AG10803 (cell line): ENCODE measurements around the gene GDPD4.
A peak's percentile ranks its signal among the peaks of the same experiment; 100 is the strongest.

Experiments
- DNase-seq: peaks from one replicate; pipeline ENCODE4 v3.0.0; 2010; ENCODE audit warnings: low read depth
- H3K4me3 ChIP-seq: 2 replicates; pipeline ENCODE4 v1.5.1; 2011; ENCODE audit warnings: mild to moderate bottlenecking, low read length, control low read depth
- TF ChIP-seq, protein P1 (sequence below): conservative IDR thresholded peaks from 2 replicates; pipeline ENCODE4 v1.5.1; 2011; ENCODE audit warnings: mild to moderate bottlenecking, low read length, control low read depth, inconsistent platforms

GDPD4 gene

DNA sequence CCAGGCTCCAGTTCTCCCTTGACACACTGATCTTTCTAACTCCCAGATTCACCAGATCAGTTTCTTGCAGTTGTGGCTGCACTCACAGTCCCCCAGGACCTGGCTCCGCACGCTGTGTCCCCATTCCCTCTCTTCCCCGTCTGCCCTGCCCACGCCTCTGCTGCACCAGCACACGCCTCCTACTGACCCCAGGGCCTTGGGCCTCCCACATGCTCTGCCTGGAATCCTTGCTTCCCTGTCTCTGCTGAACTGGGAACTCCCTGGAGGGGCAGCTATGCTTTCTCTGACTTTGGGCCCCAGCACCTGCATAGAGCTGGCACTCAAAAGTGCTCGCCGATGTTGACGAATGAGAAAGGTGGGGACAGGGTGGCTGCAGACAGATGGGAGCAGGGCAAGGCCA is 104.5 kb downstream of the GDPD4 start:
- TF ChIP-seq, protein P1, sequence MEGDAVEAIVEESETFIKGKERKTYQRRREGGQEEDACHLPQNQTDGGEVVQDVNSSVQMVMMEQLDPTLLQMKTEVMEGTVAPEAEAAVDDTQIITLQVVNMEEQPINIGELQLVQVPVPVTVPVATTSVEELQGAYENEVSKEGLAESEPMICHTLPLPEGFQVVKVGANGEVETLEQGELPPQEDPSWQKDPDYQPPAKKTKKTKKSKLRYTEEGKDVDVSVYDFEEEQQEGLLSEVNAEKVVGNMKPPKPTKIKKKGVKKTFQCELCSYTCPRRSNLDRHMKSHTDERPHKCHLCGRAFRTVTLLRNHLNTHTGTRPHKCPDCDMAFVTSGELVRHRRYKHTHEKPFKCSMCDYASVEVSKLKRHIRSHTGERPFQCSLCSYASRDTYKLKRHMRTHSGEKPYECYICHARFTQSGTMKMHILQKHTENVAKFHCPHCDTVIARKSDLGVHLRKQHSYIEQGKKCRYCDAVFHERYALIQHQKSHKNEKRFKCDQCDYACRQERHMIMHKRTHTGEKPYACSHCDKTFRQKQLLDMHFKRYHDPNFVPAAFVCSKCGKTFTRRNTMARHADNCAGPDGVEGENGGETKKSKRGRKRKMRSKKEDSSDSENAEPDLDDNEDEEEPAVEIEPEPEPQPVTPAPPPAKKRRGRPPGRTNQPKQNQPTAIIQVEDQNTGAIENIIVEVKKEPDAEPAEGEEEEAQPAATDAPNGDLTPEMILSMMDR = no peak
- DNase-seq = no peak
- H3K4me3 ChIP-seq = no peak overlapping the region

DNA sequence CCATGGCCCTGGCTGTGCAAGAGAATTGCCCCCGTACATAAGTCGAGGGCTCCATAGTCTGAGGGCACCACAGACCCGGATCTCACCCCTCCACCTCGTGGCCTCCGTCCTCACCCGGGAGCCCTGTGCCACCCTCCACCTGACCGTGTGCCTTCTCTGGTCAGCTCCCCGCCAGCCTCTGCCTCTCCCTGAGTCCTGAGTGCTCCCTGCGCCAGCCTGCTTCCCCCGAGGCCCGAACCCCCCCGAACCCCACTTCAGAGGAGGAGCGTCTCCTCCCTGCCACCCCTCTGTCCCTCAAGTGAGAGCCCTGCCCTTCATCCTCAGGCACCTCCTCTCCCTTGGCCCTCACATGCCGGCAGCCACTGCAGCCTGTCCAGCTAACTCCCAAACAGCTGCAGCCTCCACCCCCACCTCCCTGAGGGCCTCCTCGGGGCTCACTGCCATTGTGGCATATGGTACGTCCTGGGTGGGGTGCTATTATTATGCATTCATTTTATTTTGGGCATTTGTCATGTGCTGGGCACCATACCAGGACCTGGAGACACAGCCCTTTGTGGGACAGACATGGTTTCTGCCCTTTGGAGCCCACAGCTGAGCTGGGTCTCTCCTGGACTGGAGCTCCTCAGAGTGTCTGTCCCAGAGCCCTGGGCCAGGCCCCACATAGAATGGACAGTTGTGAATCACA is 106.3 kb downstream of the GDPD4 start:
- DNase-seq = no peak
- H3K4me3 ChIP-seq = no peak overlapping the region
- TF ChIP-seq, protein P1 = no peak

DNA sequence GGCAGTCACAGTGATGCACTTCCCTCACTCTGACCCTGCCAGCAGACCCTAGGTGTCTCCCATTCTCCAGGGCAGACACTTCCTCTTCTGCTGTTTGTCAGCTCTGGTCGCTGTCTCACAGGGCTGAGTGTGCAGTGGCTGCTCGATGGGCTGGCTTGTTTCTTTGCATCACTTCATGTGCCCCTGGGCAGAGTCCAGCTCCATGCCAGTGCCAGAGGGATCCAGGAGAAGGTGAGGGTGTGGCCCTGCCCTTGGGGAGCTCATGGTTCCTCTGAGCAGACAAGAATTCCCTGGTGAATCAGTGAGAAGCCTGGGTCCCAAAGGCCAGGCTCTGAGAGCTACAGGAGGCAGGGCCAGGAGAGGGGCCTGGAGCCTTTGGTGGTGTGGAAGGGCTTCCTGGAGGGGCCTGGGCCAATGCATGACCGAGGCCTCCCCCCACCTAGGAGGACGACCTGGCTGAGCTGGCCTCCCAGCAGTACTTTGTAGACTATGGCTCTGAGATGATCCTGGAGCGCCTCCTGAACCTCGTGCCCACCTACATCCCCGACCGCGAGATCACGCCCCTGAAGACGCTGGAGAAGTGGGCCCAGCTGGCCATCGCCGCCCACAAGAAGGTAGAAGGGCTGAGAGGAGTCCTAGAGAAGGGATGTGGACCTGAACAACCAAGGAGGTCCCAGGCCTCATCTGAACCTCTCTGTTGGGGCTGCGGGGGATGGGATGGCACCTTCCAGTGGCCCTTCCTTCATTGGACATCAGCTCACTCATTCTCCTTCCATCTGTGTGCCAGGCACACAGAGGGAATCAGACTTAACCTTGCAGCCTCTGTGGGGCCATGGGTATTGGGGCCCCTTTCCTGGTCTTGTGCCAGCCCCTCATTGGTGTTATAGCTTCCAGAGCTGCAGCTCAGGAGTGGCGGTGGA is 107.3 kb downstream of the GDPD4 start:
- DNase-seq = no peak
- TF ChIP-seq, protein P1 = no peak
- no peak overlapping the region for H3K4me3 ChIP-seq

DNA sequence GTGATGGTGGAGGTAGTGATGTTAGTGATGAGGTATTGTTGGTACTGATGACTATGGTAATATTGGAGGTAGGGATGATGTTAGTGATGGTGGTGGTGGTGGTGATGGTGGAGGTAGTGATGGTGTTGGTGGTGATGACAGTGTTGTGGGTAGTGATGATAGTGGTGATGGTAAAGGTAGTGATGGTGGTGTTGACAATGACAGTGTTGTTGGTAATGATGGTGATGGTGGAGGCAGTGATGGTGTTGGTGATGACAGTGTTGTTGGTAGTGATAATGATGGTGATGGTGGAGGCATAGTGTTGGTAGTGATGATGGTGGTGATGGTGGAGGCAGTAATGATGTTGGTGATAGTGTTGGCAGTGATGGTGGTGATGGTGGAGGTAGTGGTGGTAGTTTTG is 108.3 kb downstream of the GDPD4 start:
- TF ChIP-seq, protein P1 = no peak
- DNase-seq = no peak
- no peak overlapping the region for H3K4me3 ChIP-seq

DNA sequence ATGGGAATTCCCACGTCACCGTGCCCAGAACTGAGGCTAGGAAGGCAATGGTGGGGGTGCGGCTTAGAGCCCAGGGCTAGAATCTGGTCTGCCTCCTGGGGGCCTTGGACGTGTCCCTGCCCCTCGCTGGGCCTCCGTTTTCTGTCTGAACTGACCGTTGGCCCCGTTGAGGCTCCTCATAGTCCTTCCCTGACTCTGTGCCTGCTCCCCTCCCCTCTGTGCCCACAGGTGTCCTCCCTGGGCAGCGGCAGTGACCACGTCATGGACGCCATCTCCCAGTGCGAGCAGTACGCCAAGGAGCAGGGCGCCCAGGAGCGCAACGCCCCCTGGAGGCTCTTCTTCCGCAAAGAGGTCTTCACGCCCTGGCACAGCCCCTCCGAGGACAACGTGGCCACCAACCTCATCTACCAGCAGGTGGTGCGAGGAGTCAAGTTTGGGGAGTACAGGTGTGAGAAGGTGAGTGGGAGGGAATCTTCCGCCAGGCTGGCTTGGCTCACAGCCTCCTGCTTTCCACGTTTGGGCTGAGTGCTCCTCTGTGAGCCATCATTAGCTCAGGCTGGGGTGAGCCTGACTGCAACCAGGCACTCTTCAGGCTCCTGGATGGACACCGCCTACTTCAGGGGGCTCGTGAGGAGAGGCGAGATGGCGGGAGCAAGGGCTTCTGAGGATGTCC is 109.5 kb downstream of the GDPD4 start:
- H3K4me3 ChIP-seq = no peak overlapping the region
- TF ChIP-seq, protein P1 = peak; percentile 49
- peak; percentile 9 for DNase-seq

DNA sequence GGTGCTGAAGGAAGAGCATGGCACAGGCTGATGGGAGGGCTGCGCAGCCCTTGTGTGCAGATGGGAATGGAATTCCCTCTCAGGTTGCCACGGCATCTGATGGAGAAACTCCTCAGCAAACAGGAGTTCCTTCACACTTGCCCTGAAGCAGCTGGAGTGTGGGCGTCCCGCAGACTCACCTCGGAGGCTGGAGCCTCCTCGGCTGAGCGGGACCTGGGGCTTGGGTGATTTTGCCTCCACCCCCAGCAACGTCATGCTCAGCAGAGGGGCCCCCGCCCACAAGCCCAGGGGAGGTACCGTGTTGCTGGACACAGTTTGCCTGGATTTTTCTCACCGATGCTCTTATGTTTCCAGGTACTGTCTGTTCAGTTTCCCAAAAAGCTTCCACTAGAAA is 110.1 kb downstream of the GDPD4 start:
- no peak overlapping the region for H3K4me3 ChIP-seq

More for the DNA sequence above, 110.1 kb downstream of the GDPD4 start:
- TF ChIP-seq, protein P1 = no peak
- no peak for DNase-seq
